Esophagus squamous epithelium (tissue), 5 donors: ENCODE measurements around the gene TTC24. TPM values are rescaled to one million over a fixed set of nuclear protein-coding genes. Genes with fewer than 3 reads are reported as not detected.

Source experiments
- DNase-seq: peaks from one replicate; lab custom pipeline; 2025; lab: John Stamatoyannopoulos, UW
- H3K27ac ChIP-seq, 4 donors: fragments of 200-600 bp; sonication (generic); one replicate each; pipeline ENCODE4 v1.5.1; 2016 to 2019; ENCODE audit warnings: mild to moderate bottlenecking in 1 of 4
- H3K27me3 ChIP-seq, 4 donors: fragments of 200-600 bp; sonication (generic); 1 replicate in 3 of 4; 2 replicates in 1 of 4; pipeline versions ENCODE4 v1.5.1 to v1.6.0; 2017 to 2021; ENCODE audit warnings: antibody characterized with exemption in 1 of 4
- H3K36me3 ChIP-seq, 3 donors: fragments of 200-600 bp; sonication (generic); one replicate each; pipeline ENCODE4 v1.5.1; 2016 to 2019
- H3K4me1 ChIP-seq, 3 donors: fragments of 200-600 bp; sonication (generic); one replicate each; pipeline ENCODE4 v1.5.1; 2017 to 2019
- H3K4me3 ChIP-seq, 4 donors: fragments of 200-600 bp; sonication (generic); 1 replicate in 3 of 4; 2 replicates in 1 of 4; pipeline ENCODE4 v1.5.1; 2016 to 2019; ENCODE audit warnings: mild to moderate bottlenecking in 2 of 4, moderate library complexity in 1 of 4
- H3K9me3 ChIP-seq, 3 donors: fragments of 200-600 bp; sonication (generic); one replicate each; pipeline ENCODE4 v1.5.1; 2016 to 2019
- CTCF ChIP-seq, 6 experiments: fragments of 450-650 bp in 4 of 6; fragments of 200-600 bp in 2 of 6; sonication (generic) in 2 of 6; IDR thresholded peaks; one replicate each; pipeline ENCODE4 v1.5.1; 2016 to 2019; ENCODE audit warnings: antibody characterized with exemption in 6 of 6, mild to moderate bottlenecking in 4 of 6, moderate library complexity in 4 of 6
- POLR2A ChIP-seq, 4 donors: fragments of 450-650 bp; IDR thresholded peaks; one replicate each; pipeline ENCODE4 v1.6.1; 2017; ENCODE audit warnings: antibody characterized with exemption in 4 of 4, mild to moderate bottlenecking in 4 of 4, moderate library complexity in 3 of 4
- WGBS, 2 donors: methylation state at CpG; one replicate each; pipeline ENCODE4 v1.1.5; 2018; 5-methylcytosine and 5-hydroxymethylcytosine counted together
- intact Hi-C: fragments of 100-400 bp; cut with DNase I; formaldehyde crosslinking; loops from one replicate; pipeline ENCODE4 v1.15.0; 2022
- total RNA-seq, 4 donors: library from RNA; depleted of rRNA; stranded (reverse); fragments of >200 nt; gene quantifications; one replicate each; pipeline ENCODE4 v1.1.0, GENCODE V29; 2016
- donor health status: DM: yes; HTN: yes; CAD: no.

The TTC24 gene
- total RNA-seq, 4 donors from 2014 or later: not detected

GRCh38 chr1:156571919-156572662 lies 7.4 kb upstream of the TTC24 start, which contains the start of gene IQGAP3:
Gene IQGAP3 (minus strand): TSS chr1:156572565. CDS start chr1:156572529, 36 bp downstream.
- Histone ChIP-seq H3K4me3 (peak within 1 kb of the TSS; percentile 31 to 62 (median 48)), H3K36me3 (no peaks in the 10 kb centered on the region), H3K9me3 (no peaks in the 10 kb centered on the region), H3K4me1 (peaks cover 7 to 19% (median 15%) of the 10 kb centered on the region in 3 donors), H3K27me3 (peaks cover 0 to 7% (median 0%) of the 10 kb centered on the region in 4 donors), H3K27ac (peak within 1 kb of the TSS in 3 of 4 donors; percentile 29 to 55 (median 53))
- DNase-seq: no peak
- intact Hi-C loops: no loop called here
- WGBS, 2 donors: 2 to 3% methylated on average over 24 to 30 of the region's 38 CpGs
- TF ChIP-seq CTCF (IDR thresholded peaks at IDR 0.05): peak in 1 of 6 experiments; percentile 5
- peak in 1 of 4 donors; percentile 19 for TF ChIP-seq POLR2A (IDR thresholded peaks at IDR 0.05)

- H3K27me3 ChIP-seq: peaks cover 0 to 7% (median 0%) of the 10 kb centered on the region in 4 donors
- H3K27ac ChIP-seq: peak overlapping the region in 2 of 4 donors; percentile 53 to 55
- no peaks in the 10 kb centered on the region for H3K9me3 ChIP-seq
- H3K4me1 ChIP-seq: peaks cover 7 to 19% (median 15%) of the 10 kb centered on the region in 3 donors
- H3K4me3 ChIP-seq: peak overlapping the region; percentile 31 to 62 (median 48)
- no peak for DNase-seq
- TF ChIP-seq CTCF (IDR thresholded peaks at IDR 0.05) (peak in 1 of 6 experiments; percentile 1), POLR2A (IDR thresholded peaks at IDR 0.05) (no peak)
- intact Hi-C loops: no loop called here
- no peaks in the 10 kb centered on the region for H3K36me3 ChIP-seq
- 39 to 48% methylated on average over 4 to 10 of the region's 10 CpGs for WGBS, 2 donors
These were observed 6.9 kb upstream of the TTC24 start for GRCh38 chr1:156572663-156573018.

GRCh38 chr1:156574039-156574633 lies 5.4 kb upstream of the TTC24 start:
- WGBS, 2 donors: 49 to 51% methylated on average over 2 of the region's 2 CpGs
- H3K27me3 ChIP-seq: peaks cover 0 to 7% (median 0%) of the 10 kb centered on the region in 4 donors
- no peaks in the 10 kb centered on the region for H3K36me3 ChIP-seq
- H3K4me3 ChIP-seq: no peak overlapping the region
- no peak overlapping the region for H3K27ac ChIP-seq
- TF ChIP-seq CTCF (IDR thresholded peaks at IDR 0.05): no peak
- no peak for TF ChIP-seq POLR2A (IDR thresholded peaks at IDR 0.05)
- DNase-seq: no peak
- intact Hi-C loops: no loop called here
- H3K4me1 ChIP-seq: peaks cover 7 to 19% (median 15%) of the 10 kb centered on the region in 3 donors
- H3K9me3 ChIP-seq: no peaks in the 10 kb centered on the region

GRCh38 chr1:156577550-156577949 lies 2.0 kb upstream of the TTC24 start:
- WGBS, 2 donors: 89 to 90% methylated on average over 3 of the region's 3 CpGs
- no peaks in the 10 kb centered on the region for H3K27me3 ChIP-seq
- no peak for DNase-seq
- intact Hi-C loops: no loop called here
- peaks cover 0 to 2% (median 0%) of the 10 kb centered on the region in 3 donors for H3K4me1 ChIP-seq
- TF ChIP-seq CTCF (IDR thresholded peaks at IDR 0.05) (no peak), POLR2A (IDR thresholded peaks at IDR 0.05) (no peak)
- H3K27ac ChIP-seq: no peak overlapping the region
- H3K4me3 ChIP-seq: no peak overlapping the region
- no peaks in the 10 kb centered on the region for H3K36me3 ChIP-seq
- H3K9me3 ChIP-seq: no peaks in the 10 kb centered on the region

- intact Hi-C loops: no loop called here
- no peak for TF ChIP-seq CTCF (IDR thresholded peaks at IDR 0.05)
- no peak for TF ChIP-seq POLR2A (IDR thresholded peaks at IDR 0.05)
- H3K9me3 ChIP-seq: no peaks in the 10 kb centered on the region
- H3K27me3 ChIP-seq: no peaks in the 10 kb centered on the region
- H3K27ac ChIP-seq: no peak overlapping the region
- DNase-seq: no peak
- H3K4me1 ChIP-seq: no peaks in the 10 kb centered on the region
- H3K36me3 ChIP-seq: no peaks in the 10 kb centered on the region
- no peak overlapping the region for H3K4me3 ChIP-seq
- WGBS, 2 donors: 49 to 53% methylated on average over 3 to 7 of the region's 7 CpGs
These were observed 1.5 kb upstream of the TTC24 start for GRCh38 chr1:156578055-156578454.
